IPS-20b (cell line): Measurements from ENCODE around the gene GJA3.
"Not testable (repeated sequence)": the region's sequence is repeated elsewhere in the genome, so short reads cannot be mapped to it uniquely, and the experiment has no call there.

ENCODE experiments used
- H3K27ac ChIP-seq: one replicate; pipeline ENCODE4 v1.5.1; 2013; ENCODE audit warnings: low read length
- H3K27me3 ChIP-seq: 2 replicates; pipeline ENCODE4 v1.6.1; 2013; ENCODE audit warnings: mild to moderate bottlenecking, low read length, inconsistent platforms; ENCODE audit not compliant: insufficient read depth
- H3K36me3 ChIP-seq: 2 replicates; pipeline ENCODE4 v1.6.1; 2013; ENCODE audit warnings: low read depth, mild to moderate bottlenecking, inconsistent platforms, low read length, moderate library complexity; ENCODE audit not compliant: insufficient read depth
- H3K4me1 ChIP-seq: 2 replicates; pipeline ENCODE4 v1.6.1; 2013; ENCODE audit warnings: mild to moderate bottlenecking, control low read depth, inconsistent platforms, low read length, moderate library complexity; ENCODE audit not compliant: insufficient read depth
- H3K4me3 ChIP-seq: 2 replicates; pipeline ENCODE4 v1.5.1; 2013; ENCODE audit warnings: mild to moderate bottlenecking, low read length, inconsistent platforms
- H3K9ac ChIP-seq: 2 replicates; pipeline ENCODE4 v1.6.1; 2013; ENCODE audit warnings: low read depth, mild to moderate bottlenecking, inconsistent platforms, low read length, moderate library complexity
- H3K9me3 ChIP-seq: 2 replicates; pipeline ENCODE4 v1.6.1; 2013; ENCODE audit warnings: mild to moderate bottlenecking, low read depth, low read length, inconsistent platforms; ENCODE audit not compliant: insufficient read depth

The GJA3 gene

GRCh38 chr13:20161275-20161950, 561 bp upstream of the GJA3 start:
- H3K27me3 ChIP-seq: peaks cover 71% of the 10 kb centered on the region
- no peaks in the 10 kb centered on the region for H3K9me3 ChIP-seq
- no peak overlapping the region for H3K27ac ChIP-seq
- H3K9ac ChIP-seq: no peak overlapping the region
- H3K36me3 ChIP-seq: no peaks in the 10 kb centered on the region
- H3K4me1 ChIP-seq: peaks cover 7% of the 10 kb centered on the region; the same call in 1 of the 2 replicates
- H3K4me3 ChIP-seq: peak overlapping the region; percentile 65; the same call in 1 of the 2 replicates

- Histone ChIP-seq H3K9me3 (no peaks in the 10 kb centered on the region), H3K36me3 (no peaks in the 10 kb centered on the region), H3K9ac (no peak overlapping the region), H3K4me1 (peaks cover 7% of the 10 kb centered on the region; the same call in 1 of the 2 replicates), H3K27ac (no peak overlapping the region), H3K27me3 (peaks cover 71% of the 10 kb centered on the region), H3K4me3 (peak overlapping the region; percentile 65)
Observed at GRCh38 chr13:20159646-20160305, 1.1 kb downstream of the GJA3 start.

- peaks cover 60% of the 10 kb centered on the region for H3K27me3 ChIP-seq
- H3K27ac ChIP-seq: no peak overlapping the region
- H3K36me3 ChIP-seq: no peaks in the 10 kb centered on the region
- H3K4me3 ChIP-seq: no peak overlapping the region
- H3K4me1 ChIP-seq: peaks cover 7% of the 10 kb centered on the region; the same call in 1 of the 2 replicates
- no peaks in the 10 kb centered on the region for H3K9me3 ChIP-seq
- no peak overlapping the region for H3K9ac ChIP-seq
Observed at GRCh38 chr13:20157151-20157796, 3.6 kb downstream of the GJA3 start.

- H3K27ac ChIP-seq: no peak overlapping the region
- H3K36me3 ChIP-seq: no peaks in the 10 kb centered on the region
- H3K27me3 ChIP-seq: peaks cover 55% of the 10 kb centered on the region
- no peak overlapping the region for H3K4me3 ChIP-seq
- peaks cover 7% of the 10 kb centered on the region; the same call in 1 of the 2 replicates for H3K4me1 ChIP-seq
- H3K9me3 ChIP-seq: no peaks in the 10 kb centered on the region
- H3K9ac ChIP-seq: no peak overlapping the region
Observed at GRCh38 chr13:20156702-20157101, 4.2 kb downstream of the GJA3 start.

- H3K9ac ChIP-seq, H3K27ac ChIP-seq, H3K4me1 ChIP-seq, H3K36me3 ChIP-seq, H3K9me3 ChIP-seq, H3K4me3 ChIP-seq: not testable (repeated sequence)
- H3K27me3 ChIP-seq: peaks cover 20% of the 10 kb centered on the region
Observed at GRCh38 chr13:20153290-20153689, 7.6 kb downstream of the GJA3 start.

GRCh38 chr13:20151612-20152011, 9.2 kb downstream of the GJA3 start:
- no peaks in the 10 kb centered on the region for H3K36me3 ChIP-seq
- no peak overlapping the region for H3K4me3 ChIP-seq
- H3K9ac ChIP-seq: no peak overlapping the region
- H3K27ac ChIP-seq: no peak overlapping the region
- no peaks in the 10 kb centered on the region; the same call in 1 of the 2 replicates for H3K4me1 ChIP-seq
- peaks cover 4% of the 10 kb centered on the region; the same call in 1 of the 2 replicates for H3K27me3 ChIP-seq
- H3K9me3 ChIP-seq: no peaks in the 10 kb centered on the region

GRCh38 chr13:20151016-20151415, 9.8 kb downstream of the GJA3 start:
- no peaks in the 10 kb centered on the region for H3K27me3 ChIP-seq
- no peaks in the 10 kb centered on the region for H3K4me1 ChIP-seq
- H3K27ac ChIP-seq: no peak overlapping the region
- H3K9ac ChIP-seq: no peak overlapping the region
- H3K9me3 ChIP-seq: no peaks in the 10 kb centered on the region
- H3K36me3 ChIP-seq: no peaks in the 10 kb centered on the region
- H3K4me3 ChIP-seq: no peak overlapping the region

GRCh38 chr13:20150561-20150960, 10.3 kb downstream of the GJA3 start:
- Histone ChIP-seq H3K4me1 (no peaks in the 10 kb centered on the region), H3K27me3 (no peaks in the 10 kb centered on the region), H3K4me3 (no peak overlapping the region), H3K9ac (no peak overlapping the region), H3K27ac (no peak overlapping the region), H3K9me3 (no peaks in the 10 kb centered on the region), H3K36me3 (no peaks in the 10 kb centered on the region)

- no peaks in the 10 kb centered on the region for H3K4me1 ChIP-seq
- H3K4me3 ChIP-seq: no peak overlapping the region
- no peaks in the 10 kb centered on the region for H3K36me3 ChIP-seq
- H3K9ac ChIP-seq: no peak overlapping the region
- no peaks in the 10 kb centered on the region for H3K27me3 ChIP-seq
- no peaks in the 10 kb centered on the region for H3K9me3 ChIP-seq
- H3K27ac ChIP-seq: no peak overlapping the region
Observed at GRCh38 chr13:20149762-20150161, 11.1 kb downstream of the GJA3 start.

- H3K27ac ChIP-seq: no peak overlapping the region
- no peaks in the 10 kb centered on the region for H3K27me3 ChIP-seq
- H3K4me3 ChIP-seq: no peak overlapping the region
Observed at GRCh38 chr13:20148501-20149183, 12.2 kb downstream of the GJA3 start.

GRCh38 chr13:20146381-20146780, 14.5 kb downstream of the GJA3 start:
- H3K27me3 ChIP-seq: no peaks in the 10 kb centered on the region; the same call in 1 of the 2 replicates
- no peak overlapping the region for H3K9ac ChIP-seq
- no peak overlapping the region for H3K4me3 ChIP-seq
- H3K4me1 ChIP-seq: no peaks in the 10 kb centered on the region
- no peak overlapping the region for H3K27ac ChIP-seq
- no peaks in the 10 kb centered on the region for H3K36me3 ChIP-seq
- no peaks in the 10 kb centered on the region for H3K9me3 ChIP-seq

More at GRCh38 chr13:20148501-20149183, 12.2 kb downstream of the GJA3 start:
- Histone ChIP-seq H3K9me3 (no peaks in the 10 kb centered on the region), H3K4me1 (no peaks in the 10 kb centered on the region), H3K9ac (no peak overlapping the region), H3K36me3 (no peaks in the 10 kb centered on the region)
